Stimulated activated CD8-positive, alpha-beta memory T cell treated with anti-CD3 and anti-CD28 coated beads, Interleukin-2, amount 100 ng/mL, for 48 hours (primary cell): Measurements from ENCODE around the gene WNT1.

Experiments
- DNase-seq, 2 donors: peaks; one replicate each; pipeline ENCODE4 v3.0.0-alpha.2; 2020; ENCODE audit warnings: low read depth in 2 of 2

Gene WNT1

DNA sequence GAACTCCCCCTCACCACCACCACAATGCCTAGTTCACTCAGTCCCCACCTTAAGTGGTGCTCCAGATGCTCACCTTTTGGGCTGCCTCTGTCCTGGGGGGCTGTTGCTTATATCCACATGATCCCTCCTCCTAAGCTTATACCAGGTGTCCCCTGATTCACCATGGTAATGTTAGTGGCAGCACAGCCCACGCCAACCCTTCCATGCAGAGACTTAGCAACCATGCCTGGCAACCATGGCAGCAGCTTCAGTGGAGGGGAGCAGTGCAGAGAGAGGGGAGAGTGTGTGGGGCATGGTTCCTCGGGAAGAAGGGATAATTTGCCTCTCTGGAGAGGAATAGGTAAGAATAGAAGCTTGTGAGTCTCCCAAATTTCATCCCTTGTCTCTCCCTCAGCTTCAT is 22.2 kb downstream of the WNT1 start:
- no peak for DNase-seq

DNA sequence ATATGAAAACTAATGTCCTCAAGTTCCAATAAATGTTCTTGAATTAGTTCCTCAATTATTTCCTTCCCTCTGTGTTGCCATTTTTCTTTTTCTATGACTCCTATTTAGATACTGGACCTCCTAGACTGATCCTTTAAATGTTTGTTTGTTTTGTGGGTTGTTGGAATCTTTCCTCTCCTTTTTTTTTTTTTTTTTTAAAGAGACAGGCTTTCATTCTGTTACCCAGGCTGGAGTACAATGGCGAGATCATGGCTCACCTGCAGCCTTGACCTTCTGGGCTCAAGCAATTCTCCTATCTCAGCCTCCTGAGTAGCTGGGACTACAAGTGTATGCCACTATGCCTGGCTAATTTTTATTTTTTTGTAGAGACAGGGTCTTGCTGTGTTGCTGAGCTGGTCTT is 30.8 kb downstream of the WNT1 start:
- no peak for DNase-seq

DNA sequence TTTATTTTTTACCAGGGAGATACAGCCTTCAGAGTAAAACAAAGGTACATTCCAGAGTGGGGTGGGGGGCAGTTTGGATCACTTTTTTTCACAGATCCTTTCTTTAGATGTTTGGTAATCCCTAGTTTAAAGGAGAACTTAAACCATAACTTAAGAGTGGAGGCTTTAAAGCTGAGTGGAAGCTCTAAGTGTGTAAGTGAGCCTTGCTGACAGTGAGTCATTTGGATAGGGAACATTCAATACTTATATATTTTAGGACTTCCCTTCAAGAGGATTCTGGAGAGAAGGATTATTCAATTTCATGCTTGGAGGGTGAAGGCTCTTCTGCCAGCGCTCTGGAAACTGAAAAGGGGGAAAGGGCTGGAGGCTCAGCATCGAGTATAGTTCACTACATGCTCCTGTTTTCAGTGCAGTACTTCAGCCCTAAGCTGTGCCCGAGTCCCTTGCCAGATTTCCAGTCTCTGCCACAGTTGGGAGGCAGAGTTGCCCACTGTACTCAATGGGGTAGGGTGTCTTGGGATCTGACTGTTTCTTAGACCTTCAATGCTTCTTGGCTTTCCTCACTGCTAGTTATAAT is 32.1 kb downstream of the WNT1 start:
- DNase-seq, result no peak

DNA sequence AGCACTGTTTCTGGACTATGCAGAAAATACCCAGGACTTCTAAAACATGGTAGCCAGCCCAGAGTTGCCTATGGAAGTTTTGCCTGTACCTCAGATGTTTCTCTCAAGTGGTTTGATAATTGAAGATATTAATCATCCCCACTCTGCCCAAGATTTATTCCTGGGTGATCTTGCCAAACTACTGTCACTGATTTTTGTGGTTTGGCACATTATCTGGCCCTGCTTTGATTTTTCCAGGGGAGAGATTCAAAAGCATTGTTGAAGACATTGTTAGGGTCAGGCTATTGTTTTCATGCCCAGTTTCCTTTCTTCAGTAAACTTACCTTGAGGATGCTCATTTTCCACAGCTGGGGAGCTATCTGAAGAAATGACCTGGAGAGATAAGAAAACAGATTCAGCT is 34.6 kb downstream of the WNT1 start:
- no peak for DNase-seq

DNA sequence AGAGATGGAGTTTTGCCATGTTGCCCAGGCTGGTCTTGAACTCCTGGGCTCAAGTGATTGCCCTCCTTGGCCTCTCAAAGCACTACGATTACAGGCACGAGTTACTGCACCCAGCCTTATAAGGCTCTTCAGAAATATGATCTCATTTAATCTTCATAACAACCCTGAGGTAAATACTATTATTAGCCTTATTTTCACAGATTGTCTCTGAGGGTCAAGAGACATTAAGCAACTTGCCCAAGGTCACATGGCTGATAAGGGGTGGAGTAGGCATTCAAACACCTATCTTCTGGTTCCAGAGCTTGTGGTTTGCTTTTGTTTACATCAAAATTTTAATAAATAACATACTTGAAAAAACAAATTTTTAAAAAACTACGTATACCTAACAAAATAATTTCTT is 35.3 kb downstream of the WNT1 start:
- no peak for DNase-seq

DNA sequence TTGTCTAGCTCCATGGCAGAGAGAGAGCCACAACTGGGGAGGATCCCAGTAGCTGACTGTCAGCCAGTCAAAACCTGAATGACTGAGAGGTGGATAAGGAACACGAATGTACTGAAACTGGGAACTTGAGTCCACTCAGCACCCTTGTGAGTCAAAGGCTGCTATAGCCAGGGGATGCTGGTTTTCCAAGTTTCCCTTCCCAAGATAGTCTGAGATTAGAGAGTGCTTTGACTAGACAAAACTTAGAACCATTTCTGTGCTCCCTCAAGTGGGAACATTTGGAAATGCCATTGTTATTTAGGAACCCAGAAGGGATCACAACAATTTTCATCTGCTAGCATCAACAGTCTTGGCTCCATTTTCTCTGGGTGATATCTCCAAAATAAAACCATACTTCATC is 36.4 kb downstream of the WNT1 start:
- no peak for DNase-seq

DNA sequence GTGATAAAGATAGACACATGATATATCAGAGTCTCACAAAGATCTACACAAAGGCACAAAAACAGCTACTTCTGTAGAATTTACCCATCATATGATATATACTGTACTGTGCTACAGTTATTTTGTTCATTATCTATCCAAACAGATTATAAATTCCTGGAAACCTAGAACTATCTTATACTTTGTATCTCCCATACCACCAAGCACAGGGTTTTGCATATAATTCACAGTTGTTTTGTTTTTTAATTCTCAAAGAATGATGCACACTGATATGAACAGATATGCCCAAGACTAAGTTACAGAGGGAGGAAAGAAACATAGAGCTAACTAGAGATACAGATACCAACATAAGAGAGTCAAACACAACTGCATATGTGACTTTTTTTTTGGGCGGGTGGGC is 37.1 kb downstream of the WNT1 start:
- no peak for DNase-seq

DNA sequence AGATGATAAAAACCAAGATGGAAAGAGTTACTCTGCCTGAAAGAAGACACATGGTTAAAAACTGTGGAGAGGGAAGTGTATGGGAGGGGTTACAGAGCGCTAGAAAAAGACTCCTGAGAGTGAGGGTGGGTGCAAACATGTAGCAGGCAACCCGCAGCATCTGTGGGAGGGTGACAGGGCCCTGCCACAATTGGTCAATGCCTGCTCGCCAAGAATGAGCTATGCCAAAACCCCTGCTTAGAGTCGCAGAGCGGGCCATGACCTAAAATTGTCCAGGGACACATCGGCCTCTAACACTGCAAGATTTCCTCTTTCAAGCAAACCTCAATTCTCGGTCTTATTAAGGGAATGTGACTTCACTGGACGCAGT is 39.8 kb downstream of the WNT1 start:
- peak; percentile 33 to 44 for DNase-seq

DNA sequence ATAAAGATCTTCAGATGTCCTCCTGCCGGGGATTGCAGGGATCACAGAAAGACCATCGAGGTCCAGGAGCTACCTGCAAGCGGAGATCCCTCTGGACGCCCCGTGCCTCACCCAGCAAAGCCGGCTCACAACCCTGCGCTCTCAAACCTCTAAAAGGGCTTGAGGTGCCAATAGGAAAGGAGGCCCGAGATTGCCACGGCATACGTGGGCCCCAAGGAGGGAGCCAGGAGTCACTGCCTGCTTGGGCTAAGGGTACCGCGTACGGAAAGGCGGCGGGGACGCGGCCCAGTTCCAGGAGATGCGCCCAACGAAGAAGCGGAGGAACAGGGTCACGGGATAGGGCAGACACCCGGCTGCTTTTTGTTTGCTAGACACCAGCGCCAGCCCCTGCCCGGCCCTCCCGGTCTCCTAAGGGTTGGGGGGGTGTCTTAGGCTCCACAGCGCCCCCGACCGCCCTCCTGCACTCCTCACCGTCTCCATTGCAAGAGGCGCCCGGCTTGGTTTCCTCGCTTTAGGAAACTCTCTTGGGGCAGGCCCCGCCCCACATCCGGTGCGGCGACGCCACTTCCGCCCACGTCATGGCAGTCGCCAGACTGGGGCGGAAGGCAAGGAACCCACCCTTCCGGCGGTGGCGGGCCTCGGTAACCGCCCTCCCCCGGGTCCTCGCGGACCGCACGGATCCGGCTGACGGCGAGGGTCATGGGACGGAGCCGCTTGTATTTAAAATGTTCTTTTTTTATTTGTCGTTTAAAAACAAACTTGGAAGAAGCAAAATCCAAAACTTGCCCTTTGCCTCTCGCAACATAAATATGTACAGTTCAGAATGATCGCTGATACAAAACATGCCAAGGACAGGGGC is 40.4 kb downstream of the WNT1 start, which contains the start of gene PRKAG1:
TSS of gene PRKAG1 (minus strand) at position 516 of the 859 bp plus-strand sequence. CDS start at position 480, 36 bp downstream.
- DNase-seq, result peak; percentile 91

DNA sequence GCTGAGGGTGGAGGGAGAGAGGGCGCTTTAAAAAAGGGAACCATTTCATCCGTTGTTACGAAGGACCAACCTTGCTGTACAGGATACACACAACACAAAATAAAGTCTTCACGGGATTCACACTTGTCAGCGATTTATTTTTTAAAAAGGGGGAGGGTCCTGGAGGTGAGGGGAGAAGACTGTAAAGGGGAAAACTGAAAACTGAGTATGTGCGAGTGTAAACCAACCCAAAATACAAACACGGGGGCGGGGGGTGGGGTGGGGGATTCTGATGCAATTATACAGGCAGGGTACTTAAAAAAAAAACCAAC is 41.0 kb downstream of the WNT1 start:
- no peak for DNase-seq

DNA sequence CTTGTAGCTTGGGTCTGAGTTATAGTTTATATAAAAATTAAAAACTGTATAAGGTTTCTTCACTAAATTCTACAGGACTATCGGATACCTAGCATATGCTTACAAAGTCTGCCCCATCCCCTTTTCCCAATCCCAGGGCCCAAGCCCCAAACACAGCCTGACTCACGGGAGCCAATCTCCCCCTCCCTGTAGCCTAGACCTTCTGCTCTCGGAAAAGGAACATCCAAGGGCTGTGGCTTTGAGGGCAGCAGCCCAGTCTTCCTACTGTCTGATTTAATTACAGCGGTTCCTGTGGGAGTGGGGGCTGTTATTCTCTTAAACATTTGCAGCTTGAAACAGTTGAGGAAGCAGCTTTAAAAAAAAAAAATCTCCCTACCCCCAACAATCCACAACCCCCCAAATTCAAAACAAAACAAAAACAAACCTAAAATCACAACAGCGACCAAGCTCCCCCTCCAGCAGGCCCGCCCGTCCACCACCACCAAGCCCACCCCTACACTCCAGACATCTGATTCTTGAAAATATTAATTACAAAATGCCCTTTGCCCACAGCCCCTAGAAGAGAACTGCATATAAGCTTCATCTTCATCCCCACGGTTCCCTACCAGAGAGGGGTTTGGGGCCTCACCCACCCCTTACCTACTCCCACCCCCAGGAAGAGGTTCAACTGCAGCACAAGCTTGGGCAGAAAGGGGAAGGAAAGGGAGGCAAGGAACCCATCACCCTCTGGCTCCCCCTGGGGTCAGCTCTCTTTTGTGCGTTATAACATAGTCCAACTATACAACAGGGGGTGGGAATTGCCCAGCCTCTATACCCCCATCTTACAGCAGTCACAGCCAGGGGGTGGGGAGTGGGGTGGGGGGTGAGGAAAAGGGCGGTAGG is 41.6 kb downstream of the WNT1 start:
- DNase-seq, result peak in 1 of 2 donors; percentile 14

DNA sequence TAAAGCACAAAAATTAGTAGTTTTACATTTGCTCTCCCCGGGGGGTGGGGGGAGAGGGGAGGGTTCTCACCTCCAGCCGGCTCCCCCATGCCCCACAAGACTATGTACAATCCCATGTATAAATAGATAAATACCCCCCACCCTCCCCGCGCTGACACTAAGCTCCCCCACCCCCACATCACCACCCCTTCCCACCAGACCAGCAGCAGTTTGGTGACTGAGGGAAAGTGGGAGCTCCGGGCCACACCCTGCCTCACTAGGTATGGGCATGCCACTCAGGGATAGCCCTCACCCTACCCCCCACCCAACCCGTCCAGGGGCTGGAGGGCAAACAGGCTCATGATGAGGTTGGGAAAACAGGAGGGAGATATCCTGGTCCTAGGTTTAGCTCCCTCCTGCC is 42.3 kb downstream of the WNT1 start:
- no peak for DNase-seq

DNA sequence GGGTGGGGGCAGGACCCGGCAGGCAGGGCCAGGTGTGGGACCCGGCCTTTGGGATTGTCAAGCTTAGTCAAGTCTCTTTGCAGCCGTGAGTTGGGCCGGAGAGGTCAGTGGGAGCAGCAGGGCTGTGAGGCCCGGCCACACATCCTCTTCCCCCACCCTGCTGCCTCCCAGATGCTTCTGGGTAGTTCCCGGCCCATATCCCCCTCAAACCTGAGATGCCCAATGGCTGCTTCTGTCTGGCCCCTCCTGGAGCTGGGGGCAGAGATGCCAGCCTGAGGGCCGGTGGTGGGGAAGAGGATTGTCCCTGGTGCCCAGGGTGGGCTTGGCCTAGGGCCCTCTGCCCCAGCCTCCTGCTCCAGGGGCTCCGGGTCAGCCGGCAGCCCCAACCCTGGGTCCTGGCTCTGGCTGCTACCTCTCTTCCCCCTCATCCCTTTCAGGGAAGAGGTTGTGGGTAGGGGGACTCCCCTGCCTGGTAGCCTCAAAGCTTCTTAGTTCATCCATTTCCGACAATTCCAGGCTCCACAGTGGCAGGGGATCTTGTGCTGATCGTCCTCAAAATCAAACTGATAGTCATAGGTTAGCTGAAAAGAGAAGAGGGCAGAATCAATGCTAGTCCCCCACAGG is 43.3 kb downstream of the WNT1 start:
- DNase-seq, result no peak

DNA sequence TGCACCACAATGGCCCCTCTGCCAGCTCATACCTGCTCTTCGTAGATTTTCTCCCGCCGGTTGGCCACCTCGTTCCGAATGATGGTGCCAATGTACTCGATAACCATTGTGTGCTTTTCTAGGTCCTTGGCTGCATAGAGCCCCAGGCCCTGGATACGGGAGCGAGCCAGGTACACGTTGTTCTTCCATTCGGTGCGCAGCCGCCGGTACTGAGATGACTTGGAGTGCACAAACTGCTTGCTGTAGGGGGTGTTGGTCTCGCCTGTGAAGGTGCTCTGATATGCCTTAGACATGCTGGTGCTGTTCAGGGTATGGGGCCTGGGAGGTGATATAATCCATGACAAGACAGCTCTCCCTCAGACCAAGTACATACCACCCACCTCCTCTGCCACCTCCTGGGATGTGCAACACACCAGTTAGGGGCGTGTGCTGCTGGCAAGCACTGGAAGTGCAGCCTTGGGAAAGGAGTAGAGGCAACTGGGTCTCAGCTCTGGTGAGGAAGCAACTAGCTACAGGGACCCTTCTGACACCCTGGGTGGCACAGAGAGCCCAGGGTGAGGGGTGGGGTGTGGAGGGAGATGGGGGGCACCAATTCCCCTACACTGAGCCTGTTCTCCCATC is 44.5 kb downstream of the WNT1 start:
- DNase-seq, result no peak

DNA sequence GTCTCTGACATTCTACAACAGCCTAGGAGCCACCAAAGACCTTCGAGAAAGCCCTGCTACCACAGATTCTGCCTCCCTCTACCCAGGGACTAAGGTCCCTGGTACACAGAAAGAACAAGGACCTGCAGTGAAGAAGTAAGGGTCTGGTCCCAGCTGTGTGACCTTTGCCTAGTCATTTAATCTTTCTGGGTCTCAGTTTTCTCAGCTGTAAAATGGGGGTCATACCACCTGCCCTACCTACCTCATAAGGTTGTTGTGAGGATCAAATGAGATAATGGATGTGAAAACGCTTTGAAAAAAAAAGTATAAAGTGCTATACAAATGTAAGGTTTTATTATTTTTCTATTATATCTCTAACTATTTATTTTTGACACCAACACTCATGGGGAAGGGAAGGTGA is 45.7 kb downstream of the WNT1 start:
- no peak for DNase-seq

DNA sequence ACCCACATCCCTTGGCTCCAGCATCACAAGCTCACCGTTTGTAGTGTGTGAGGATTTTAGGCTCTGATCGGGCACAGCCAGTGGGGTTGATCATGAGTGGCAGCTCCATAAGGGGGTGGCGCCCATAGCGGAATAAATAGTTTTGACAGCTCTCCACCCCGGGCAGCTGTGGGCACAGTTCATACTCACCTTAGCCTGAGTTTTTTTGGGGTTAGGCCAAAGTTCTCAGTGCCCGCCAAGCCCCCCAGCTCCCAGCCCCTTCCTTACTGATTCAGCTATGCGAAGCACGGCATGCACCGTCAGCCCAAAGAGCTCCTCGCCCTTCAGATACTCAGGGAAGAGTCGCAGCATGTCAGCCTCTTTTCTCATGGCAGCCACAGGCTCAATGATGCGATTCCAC is 46.4 kb downstream of the WNT1 start:
- no peak for DNase-seq

DNA sequence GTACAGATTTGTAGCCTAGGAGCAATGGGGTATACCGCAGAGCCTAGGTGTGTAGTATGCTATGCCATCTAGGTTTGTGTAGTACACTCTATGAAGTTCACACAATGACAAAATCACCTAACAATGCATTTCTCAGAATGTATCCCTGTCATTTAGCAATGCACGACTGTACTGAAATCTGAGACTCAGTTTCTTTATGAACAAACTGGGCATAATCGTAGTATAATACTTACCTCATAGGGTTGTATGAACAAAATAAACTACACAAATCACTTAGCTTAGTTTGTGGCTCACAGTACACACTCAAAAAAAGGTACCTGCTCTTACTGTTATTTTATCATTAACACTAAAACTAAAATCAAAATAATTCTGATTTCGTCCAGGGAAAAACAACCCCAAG is 47.3 kb downstream of the WNT1 start:
- no peak for DNase-seq

DNA sequence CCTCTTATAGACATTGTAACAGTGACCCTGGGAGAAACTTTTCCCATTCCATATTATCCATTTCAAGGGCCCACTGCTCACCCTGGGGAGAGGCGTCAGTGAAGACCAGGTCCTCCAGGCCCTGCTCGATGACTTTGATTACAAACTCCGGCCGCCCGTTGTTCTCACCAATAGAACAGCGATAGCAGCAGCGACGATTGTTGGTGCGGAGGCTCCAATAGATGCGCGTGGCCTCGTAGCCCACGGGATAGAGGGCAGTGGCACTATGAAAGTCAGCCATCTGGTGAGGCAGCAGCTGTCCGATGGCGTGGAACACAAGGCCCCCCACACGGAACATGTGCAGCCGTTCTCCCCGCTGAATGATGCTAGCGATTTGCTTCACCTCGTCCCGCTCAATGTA is 48.0 kb downstream of the WNT1 start:
- no peak for DNase-seq

DNA sequence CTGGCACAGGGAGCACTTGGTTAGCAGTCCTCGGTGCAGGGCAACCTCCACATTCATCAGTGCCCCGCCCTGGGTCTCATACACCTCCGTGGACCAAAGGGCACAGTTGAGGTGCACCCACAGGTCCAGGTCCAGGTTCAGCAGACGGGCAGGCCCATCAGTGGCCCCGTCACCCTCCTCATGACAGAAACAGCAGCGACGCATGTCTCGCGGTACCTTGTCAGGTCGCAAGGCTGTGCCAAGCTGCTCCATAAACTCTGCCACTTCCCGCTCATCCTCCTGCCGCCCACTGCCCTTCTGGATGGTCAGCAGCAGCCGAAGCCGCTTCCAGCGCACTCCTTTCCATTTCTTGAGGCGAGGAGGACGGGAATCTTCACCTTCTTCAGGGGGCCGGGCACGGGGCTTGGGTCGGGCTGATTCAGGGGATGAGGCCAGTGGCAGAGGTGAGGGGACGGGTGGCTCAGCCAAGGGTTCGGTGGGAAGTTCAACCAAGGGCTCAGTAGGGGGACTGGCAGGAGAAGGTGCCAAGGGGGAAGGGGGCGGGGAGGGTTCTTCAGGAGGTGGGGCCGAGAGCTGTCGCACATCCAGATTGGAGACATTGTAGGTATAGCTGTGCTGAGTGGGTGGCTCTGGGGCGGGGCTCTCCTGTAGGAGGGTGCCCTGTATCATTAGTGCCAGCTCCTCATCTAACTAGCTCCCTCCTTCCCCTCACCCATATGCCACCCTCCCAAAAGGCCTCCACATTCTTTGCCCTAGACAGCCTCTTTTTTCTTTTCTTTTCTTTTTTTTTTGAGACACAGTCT is 48.8 kb downstream of the WNT1 start:
- DNase-seq, result no peak

DNA sequence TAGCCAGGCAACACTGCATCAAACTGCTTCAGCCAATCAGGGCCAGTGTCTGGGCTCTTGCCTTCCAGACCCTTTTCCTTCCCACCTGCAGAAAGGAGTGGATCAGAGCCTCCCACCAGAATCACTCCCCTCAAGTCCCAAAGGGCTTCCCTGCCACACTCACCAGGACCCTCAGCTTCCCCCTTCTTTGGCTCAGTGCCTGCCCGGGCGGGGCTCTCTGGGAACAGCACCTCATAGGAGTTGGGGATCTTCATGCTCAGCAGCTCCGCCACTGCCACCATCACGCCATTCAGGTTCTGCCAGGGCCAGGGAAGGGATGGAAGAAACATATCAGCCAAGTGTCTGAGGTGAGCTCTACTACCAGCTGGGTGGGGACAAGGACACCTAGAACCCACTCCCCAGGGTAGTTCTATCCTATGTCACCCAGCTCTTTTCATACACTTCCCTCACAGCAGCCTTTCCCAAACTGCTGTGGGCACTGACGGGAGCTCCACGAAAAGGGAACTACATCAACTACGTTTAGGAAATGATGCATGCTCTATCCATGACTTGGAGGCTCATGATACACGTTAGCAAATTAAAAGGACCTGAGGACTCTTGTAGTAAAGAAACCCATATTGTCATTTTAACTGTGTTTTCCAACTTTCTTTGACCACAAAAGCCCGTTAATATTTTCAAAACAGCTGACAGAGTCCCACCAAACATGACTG is 49.9 kb downstream of the WNT1 start:
- DNase-seq, result no peak
